ENCODE measurements around the gene SHISAL2A.

Gene SHISAL2A

GRCh38 chr1:52632732-52633290 is at the start of gene SHISAL2A:
SHISAL2A (plus strand) TSS chr1:52633168; CDS start chr1:52633494, 326 bp downstream.
- H3K4me3 Mint-ChIP-seq: peak within 1 kb of the TSS; percentile 86
- H3K27me3 Mint-ChIP-seq (ENCODE audit: low read depth): peaks cover 4% of the 10 kb centered on the region
- peaks cover 48% of the 10 kb centered on the region for H3K4me1 Mint-ChIP-seq (ENCODE audit: low read depth)
- peaks cover 8% of the 10 kb centered on the region for H3K36me3 Mint-ChIP-seq (ENCODE audit: low read depth)
- H3K27ac Mint-ChIP-seq: peak within 1 kb of the TSS; percentile 91
- H3K9me3 Mint-ChIP-seq: no peaks in the 10 kb centered on the region

DNA sequence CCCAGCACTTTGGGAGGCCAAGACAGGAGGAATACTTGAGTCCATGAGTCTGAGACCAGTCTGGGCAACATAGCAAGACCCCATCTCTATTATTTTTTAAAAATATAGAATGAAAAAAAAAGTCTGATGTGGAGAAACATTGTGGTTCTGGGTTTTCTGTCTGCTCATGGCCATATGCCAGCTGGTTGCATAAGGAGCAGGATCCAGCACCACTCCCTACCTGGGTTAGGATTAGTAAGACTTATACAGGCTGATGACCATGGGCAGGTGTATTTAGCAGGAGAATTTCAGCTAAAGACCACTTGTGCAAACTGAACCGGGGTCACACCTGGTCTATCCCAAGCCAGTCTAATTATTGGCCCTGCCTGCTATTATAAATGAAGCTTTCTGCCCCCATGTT is 47.5 kb upstream of the SHISAL2A start:
- Mint-ChIP-seq H3K27ac (no peak overlapping the region), H3K27me3 (ENCODE audit: low read depth) (peaks cover 16% of the 10 kb centered on the region), H3K36me3 (ENCODE audit: low read depth) (no peaks in the 10 kb centered on the region), H3K9me3 (no peaks in the 10 kb centered on the region), H3K4me1 (ENCODE audit: low read depth) (no peaks in the 10 kb centered on the region), H3K4me3 (no peak overlapping the region)

DNA sequence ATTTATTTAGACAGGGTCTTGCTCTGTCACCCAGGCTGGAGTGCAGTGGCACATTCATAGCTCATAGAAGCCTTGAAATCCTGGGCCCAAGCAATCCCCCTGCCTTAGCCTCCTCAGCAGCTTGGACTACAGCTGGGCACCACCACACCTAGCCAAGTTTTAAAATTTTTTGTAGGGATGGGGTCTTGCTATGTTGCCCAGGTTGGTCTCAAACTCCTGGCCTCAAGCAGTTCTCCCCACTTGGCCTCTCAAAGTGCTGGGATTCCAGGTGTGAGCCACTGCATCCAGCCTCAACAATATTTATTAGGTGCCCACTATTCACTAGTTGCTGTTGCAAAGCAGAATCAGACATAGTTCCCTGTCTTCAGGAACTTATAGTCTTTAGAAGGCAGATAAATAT is 44.9 kb upstream of the SHISAL2A start:
- H3K27ac Mint-ChIP-seq: no peak overlapping the region
- peaks cover 15% of the 10 kb centered on the region for H3K27me3 Mint-ChIP-seq (ENCODE audit: low read depth)
- H3K36me3 Mint-ChIP-seq (ENCODE audit: low read depth): no peaks in the 10 kb centered on the region
- no peaks in the 10 kb centered on the region for H3K4me1 Mint-ChIP-seq (ENCODE audit: low read depth)
- no peak overlapping the region for H3K4me3 Mint-ChIP-seq
- H3K9me3 Mint-ChIP-seq: no peaks in the 10 kb centered on the region

DNA sequence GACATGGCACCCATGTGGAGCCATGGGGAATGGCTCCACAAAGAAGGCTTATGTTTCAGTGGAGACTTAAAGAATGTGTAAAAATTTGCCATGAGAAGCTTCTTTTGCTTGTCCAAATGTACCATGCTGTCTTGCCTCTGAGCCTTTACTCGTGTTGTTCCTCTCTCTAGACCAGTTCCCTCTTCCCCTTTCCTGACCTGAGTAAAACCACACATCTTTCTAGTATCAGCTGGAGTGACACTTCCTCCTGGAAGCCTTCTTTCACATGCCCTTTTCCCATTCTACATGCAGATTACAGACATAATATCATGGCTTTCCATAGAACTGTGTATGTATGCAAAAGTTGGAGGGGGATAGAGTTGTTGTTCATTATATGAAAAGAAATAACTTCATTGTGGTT is 44.4 kb upstream of the SHISAL2A start:
- Mint-ChIP-seq H3K9me3 (no peaks in the 10 kb centered on the region), H3K27ac (no peak overlapping the region), H3K4me1 (ENCODE audit: low read depth) (no peaks in the 10 kb centered on the region), H3K4me3 (no peak overlapping the region), H3K36me3 (ENCODE audit: low read depth) (no peaks in the 10 kb centered on the region), H3K27me3 (ENCODE audit: low read depth) (peaks cover 10% of the 10 kb centered on the region)

GRCh38 chr1:52590266-52590665 is 42.7 kb upstream of the SHISAL2A start:
- H3K4me3 Mint-ChIP-seq: no peak overlapping the region
- H3K27me3 Mint-ChIP-seq (ENCODE audit: low read depth): peaks cover 3% of the 10 kb centered on the region
- H3K9me3 Mint-ChIP-seq: no peaks in the 10 kb centered on the region
- H3K27ac Mint-ChIP-seq: no peak overlapping the region
- H3K4me1 Mint-ChIP-seq (ENCODE audit: low read depth): no peaks in the 10 kb centered on the region
- H3K36me3 Mint-ChIP-seq (ENCODE audit: low read depth): no peaks in the 10 kb centered on the region

DNA sequence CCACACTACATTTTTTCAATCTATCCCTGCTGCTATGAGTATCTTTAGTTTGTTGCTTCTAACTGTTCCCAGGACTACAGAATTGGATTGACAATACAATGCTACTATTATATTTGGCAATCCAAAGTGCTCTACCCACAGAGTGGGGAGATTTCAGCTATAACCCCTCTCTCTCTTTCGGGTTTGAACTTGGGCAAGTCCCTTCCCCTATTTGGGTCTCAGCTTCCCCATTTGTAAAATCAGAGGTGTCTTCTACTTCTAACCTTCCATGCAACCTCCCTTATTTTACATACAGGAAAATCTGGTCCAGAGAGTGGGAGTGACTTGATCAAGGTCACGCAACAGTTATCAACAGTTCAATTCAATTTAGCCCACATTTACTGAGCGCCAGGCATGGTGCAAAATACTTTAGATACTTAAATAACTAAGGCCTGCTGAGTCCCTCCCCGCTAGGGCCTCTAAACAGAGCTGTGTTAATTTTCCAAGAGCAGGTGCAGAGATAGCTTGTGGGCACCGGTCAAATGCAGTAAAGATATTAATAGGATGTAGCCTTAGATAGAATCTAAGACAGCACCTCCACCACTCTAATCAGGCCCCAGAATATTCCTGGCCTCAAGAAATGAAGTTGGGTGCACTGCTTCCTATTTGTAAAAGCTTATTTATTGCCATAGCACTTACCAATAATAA is 40.2 kb upstream of the SHISAL2A start:
- Mint-ChIP-seq H3K9me3 (no peaks in the 10 kb centered on the region), H3K27me3 (ENCODE audit: low read depth) (peaks cover 7% of the 10 kb centered on the region), H3K4me1 (ENCODE audit: low read depth) (no peaks in the 10 kb centered on the region), H3K27ac (no peak overlapping the region), H3K4me3 (no peak overlapping the region), H3K36me3 (ENCODE audit: low read depth) (no peaks in the 10 kb centered on the region)

DNA sequence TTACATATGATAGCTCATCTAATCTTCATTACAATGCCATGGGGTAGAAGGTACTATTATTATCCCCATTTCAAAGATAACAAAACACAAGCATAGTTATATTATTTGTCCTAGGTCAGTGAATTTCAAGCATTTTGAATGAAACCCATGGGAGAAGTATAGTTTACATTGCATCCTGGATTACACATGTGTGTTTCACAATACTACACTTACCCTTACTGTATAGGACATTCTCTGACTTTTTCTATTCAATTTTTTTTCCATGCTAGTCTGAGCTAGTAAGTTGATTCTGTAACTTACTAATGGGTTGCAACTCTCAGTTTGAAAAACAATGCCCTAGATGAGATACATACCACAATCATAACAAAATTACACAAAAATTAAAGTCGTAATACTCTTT is 39.5 kb upstream of the SHISAL2A start:
- no peaks in the 10 kb centered on the region for H3K36me3 Mint-ChIP-seq (ENCODE audit: low read depth)
- no peak overlapping the region for H3K4me3 Mint-ChIP-seq
- H3K27ac Mint-ChIP-seq: no peak overlapping the region
- no peaks in the 10 kb centered on the region for H3K9me3 Mint-ChIP-seq
- H3K4me1 Mint-ChIP-seq (ENCODE audit: low read depth): no peaks in the 10 kb centered on the region
- peaks cover 10% of the 10 kb centered on the region for H3K27me3 Mint-ChIP-seq (ENCODE audit: low read depth)

DNA sequence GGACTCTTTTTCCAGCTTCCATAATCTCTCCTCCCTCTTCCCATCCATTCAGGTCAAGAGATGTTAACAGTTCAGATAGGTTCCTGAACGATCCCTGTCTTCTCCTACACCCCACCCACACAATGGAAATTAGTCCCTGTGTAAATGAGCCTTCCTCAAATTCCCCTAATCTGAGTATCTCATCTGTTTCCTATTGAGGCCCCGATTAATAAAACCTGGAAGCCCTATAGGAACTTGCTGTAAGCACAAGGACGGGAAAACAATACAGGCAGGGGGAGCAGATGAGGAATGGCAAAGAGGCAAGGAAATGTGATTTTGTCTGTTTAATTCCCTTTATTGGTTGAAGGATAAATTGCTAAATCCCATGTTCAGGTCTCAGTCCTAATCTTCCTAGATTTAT is 37.9 kb upstream of the SHISAL2A start:
- Mint-ChIP-seq H3K9me3 (no peaks in the 10 kb centered on the region), H3K36me3 (ENCODE audit: low read depth) (peaks cover 1% of the 10 kb centered on the region), H3K27me3 (ENCODE audit: low read depth) (peaks cover 7% of the 10 kb centered on the region), H3K4me1 (ENCODE audit: low read depth) (peaks cover 3% of the 10 kb centered on the region), H3K27ac (no peak overlapping the region), H3K4me3 (no peak overlapping the region)

DNA sequence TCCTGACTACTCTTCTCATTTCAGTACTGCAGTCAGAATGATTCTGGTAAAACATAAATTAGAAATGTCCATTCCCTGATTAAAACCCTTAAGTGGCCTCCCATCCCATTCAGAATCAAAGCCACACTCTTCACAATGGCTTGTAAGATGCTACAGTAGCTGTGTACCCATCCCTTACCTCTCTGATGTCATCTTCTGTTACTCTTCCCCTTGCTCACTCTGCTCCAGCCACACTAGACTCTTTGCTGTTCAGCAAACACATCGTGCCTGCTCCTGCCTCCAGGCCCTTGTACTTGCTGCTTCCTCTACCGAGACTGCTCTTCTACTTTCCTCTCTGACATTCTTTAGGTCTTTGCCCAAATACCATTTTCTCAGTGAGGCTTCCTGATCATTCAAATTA is 35.1 kb upstream of the SHISAL2A start:
- peaks cover 3% of the 10 kb centered on the region for H3K36me3 Mint-ChIP-seq (ENCODE audit: low read depth)
- H3K27ac Mint-ChIP-seq: no peak overlapping the region
- H3K4me1 Mint-ChIP-seq (ENCODE audit: low read depth): peaks cover 17% of the 10 kb centered on the region
- no peak overlapping the region for H3K4me3 Mint-ChIP-seq
- no peaks in the 10 kb centered on the region for H3K9me3 Mint-ChIP-seq
- peaks cover 7% of the 10 kb centered on the region for H3K27me3 Mint-ChIP-seq (ENCODE audit: low read depth)

DNA sequence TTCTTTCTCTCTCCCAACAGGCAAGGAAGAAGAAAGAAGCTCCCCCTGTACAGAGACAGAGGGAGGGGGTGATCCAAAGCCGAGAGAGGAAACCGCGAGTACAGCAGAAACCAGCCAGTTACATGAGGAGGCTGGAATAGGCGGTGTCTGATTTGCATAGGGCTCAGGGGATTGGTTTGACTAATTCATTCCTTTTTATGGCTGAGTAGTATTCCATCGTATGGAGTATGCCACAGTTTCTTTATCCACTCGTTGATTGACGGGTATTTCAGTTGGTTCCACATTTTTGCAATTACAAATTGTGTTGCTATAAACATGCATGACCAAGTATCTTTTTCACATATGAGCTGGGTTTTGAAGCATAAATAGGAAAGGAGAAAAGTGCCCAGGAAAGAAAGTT is 34.2 kb upstream of the SHISAL2A start:
- H3K36me3 Mint-ChIP-seq (ENCODE audit: low read depth): peaks cover 12% of the 10 kb centered on the region
- peaks cover 26% of the 10 kb centered on the region for H3K4me1 Mint-ChIP-seq (ENCODE audit: low read depth)
- no peak overlapping the region for H3K27ac Mint-ChIP-seq
- H3K27me3 Mint-ChIP-seq (ENCODE audit: low read depth): peaks cover 7% of the 10 kb centered on the region
- no peak overlapping the region for H3K4me3 Mint-ChIP-seq
- H3K9me3 Mint-ChIP-seq: no peaks in the 10 kb centered on the region

- H3K4me3 Mint-ChIP-seq: no peak overlapping the region
- H3K9me3 Mint-ChIP-seq: no peaks in the 10 kb centered on the region
- peaks cover 30% of the 10 kb centered on the region for H3K4me1 Mint-ChIP-seq (ENCODE audit: low read depth)
- peaks cover 7% of the 10 kb centered on the region for H3K27me3 Mint-ChIP-seq (ENCODE audit: low read depth)
- H3K36me3 Mint-ChIP-seq (ENCODE audit: low read depth): peaks cover 15% of the 10 kb centered on the region
- no peak overlapping the region for H3K27ac Mint-ChIP-seq
These were observed 33.7 kb upstream of the SHISAL2A start for GRCh38 chr1:52599236-52599635.

DNA sequence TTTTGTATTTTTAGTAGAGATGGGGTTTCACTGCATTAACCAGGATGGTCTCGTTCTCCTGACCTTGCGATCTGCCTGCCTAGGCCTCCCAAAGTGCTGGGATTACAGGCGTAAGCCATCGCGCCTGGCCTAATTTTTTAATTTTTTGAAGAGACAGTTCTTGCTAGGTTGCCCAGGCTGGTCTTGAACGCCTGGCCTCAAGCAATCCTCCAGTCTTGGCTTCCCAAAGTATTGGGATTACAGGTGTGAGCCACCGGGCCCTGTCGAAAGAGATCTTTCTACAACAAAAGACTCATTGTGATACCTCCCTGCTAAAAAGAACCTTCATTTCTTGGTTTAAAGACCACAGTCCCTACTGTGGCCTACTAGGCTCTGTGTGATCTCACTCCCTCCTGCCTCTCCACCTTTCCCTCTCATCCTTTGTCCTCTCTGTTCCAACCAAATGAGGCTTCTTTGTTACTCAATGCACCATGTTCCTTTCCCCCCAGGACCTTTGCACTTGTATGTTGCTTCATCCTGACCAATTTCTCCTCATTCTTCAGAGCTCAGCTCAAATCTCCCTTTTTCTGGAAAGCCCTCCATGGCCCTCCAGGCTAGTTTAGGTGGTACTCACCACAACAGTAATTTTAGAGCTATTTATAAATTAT is 32.3 kb upstream of the SHISAL2A start:
- Mint-ChIP-seq H3K4me1 (ENCODE audit: low read depth) (peaks cover 38% of the 10 kb centered on the region), H3K36me3 (ENCODE audit: low read depth) (peaks cover 20% of the 10 kb centered on the region), H3K4me3 (no peak overlapping the region), H3K27ac (no peak overlapping the region), H3K9me3 (no peaks in the 10 kb centered on the region), H3K27me3 (ENCODE audit: low read depth) (peaks cover 7% of the 10 kb centered on the region)

DNA sequence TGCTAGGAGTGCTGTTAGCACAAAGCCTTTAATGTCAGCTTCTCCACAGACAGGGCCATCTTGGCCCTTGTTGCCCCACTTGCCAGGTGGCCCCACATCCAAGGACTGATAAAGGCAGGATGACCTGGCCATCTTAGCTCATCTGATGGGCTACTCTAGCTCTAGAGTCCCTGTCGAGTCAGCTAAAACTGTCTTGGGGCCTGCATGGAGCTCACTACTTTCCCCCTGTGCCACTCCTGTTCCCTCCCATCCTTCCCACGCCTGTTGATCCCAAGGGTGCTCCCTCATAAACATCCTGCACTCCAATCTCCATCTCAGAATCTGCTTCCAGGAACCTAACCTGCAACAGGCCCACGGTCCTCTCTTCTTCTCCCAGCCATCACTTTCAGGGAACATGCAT is 31.4 kb upstream of the SHISAL2A start:
- peak overlapping the region; percentile 70 for H3K4me3 Mint-ChIP-seq
- H3K36me3 Mint-ChIP-seq (ENCODE audit: low read depth): peaks cover 27% of the 10 kb centered on the region
- peaks cover 7% of the 10 kb centered on the region for H3K27me3 Mint-ChIP-seq (ENCODE audit: low read depth)
- H3K27ac Mint-ChIP-seq: peak overlapping the region; percentile 75
- peaks cover 46% of the 10 kb centered on the region for H3K4me1 Mint-ChIP-seq (ENCODE audit: low read depth)
- H3K9me3 Mint-ChIP-seq: no peaks in the 10 kb centered on the region

DNA sequence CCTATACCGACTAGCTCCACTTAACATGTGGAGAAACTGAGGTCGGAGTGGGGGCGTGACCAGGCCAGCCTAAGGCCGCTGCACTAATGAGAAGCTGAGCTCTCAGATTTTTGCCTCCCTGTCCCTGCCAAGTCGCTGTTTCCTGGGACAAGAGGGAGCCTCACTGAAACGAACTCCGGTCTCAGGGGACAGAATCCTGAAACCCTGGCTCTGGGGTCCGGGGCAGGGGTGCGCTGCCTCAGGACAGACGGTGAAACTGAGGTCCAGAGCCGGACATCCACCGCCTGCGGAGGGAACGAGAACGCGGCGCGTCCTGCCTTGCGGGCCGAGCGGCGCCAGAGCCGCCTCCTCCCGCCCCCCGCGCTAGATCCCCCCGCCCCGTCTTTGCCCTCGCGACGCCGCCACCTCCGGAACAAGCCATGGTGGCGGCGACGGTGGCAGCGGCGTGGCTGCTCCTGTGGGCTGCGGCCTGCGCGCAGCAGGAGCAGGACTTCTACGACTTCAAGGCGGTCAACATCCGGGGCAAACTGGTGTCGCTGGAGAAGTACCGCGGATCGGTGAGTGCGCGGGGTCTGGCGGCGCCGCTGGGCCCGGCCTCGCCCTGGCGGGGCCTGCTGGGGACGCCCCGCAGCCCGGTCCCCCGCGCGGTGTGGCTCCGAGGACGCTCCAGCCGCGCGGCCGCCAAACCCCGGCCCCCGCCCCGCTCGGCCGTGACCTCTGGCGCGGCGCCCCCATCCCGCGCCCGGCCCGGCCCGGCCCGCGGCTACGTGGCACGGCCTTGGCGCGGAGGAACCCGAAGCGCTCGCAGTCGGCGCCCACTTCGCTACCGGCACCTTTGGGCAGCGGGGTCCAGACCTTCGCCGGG is 30.7 kb upstream of the SHISAL2A start, which contains the start of gene GPX7:
Gene GPX7 (plus strand): TSS at position 381 of the 865 bp plus-strand sequence. CDS start 39 bp downstream, at position 420.
- Mint-ChIP-seq H3K4me3 (peak within 1 kb of the TSS; percentile 92), H3K36me3 (ENCODE audit: low read depth) (peaks cover 33% of the 10 kb centered on the region), H3K27me3 (ENCODE audit: low read depth) (peaks cover 5% of the 10 kb centered on the region), H3K27ac (peak within 1 kb of the TSS; percentile 93), H3K4me1 (ENCODE audit: low read depth) (peaks cover 48% of the 10 kb centered on the region), H3K9me3 (no peaks in the 10 kb centered on the region)

All from T-helper 1 cell treated with Interleukin-12 subunit alpha and Interleukin-12 subunit beta and Interleukin-4 antibody, amounts not matched to agents 30 μg/mL and 1 μg/mL, for 36 hours (primary cell).